IPS DF 4.7 (cell line): ENCODE data around the gene CCL28.
"Not testable (repeated sequence)": the region's sequence is repeated elsewhere in the genome, so short reads cannot be mapped to it uniquely, and the experiment has no call there.

Source experiments
- DNase-seq: peaks from one replicate; pipeline ENCODE4 v3.0.0-alpha.2; 2013; ENCODE audit warnings: low spot score; ENCODE audit errors: extremely low read depth

CCL28 gene

GRCh38 chr5:43412156-43412555, at the start of gene CCL28:
Gene CCL28, minus strand, starts transcription at chr5:43412391. Its CDS starts 75 bp downstream, at chr5:43412316.
- no peak for DNase-seq

GRCh38 chr5:43461066-43461465, 48.9 kb upstream of the CCL28 start:
- DNase-seq, result no peak

GRCh38 chr5:43456556-43456955, 44.4 kb upstream of the CCL28 start:
- no peak for DNase-seq

GRCh38 chr5:43441575-43441974, 29.4 kb upstream of the CCL28 start:
- DNase-seq, result not testable (repeated sequence)

- DNase-seq, result no peak
Measured at GRCh38 chr5:43437062-43437660, 25.0 kb upstream of the CCL28 start.

- no peak for DNase-seq
Measured at GRCh38 chr5:43433382-43433781, 21.2 kb upstream of the CCL28 start.

GRCh38 chr5:43432486-43433375, 20.5 kb upstream of the CCL28 start:
- DNase-seq, result no peak

GRCh38 chr5:43429706-43430105, 17.5 kb upstream of the CCL28 start:
- no peak for DNase-seq

GRCh38 chr5:43429016-43429415, 16.8 kb upstream of the CCL28 start:
- no peak for DNase-seq

- no peak for DNase-seq
Measured at GRCh38 chr5:43427306-43427705, 15.1 kb upstream of the CCL28 start.

- no peak for DNase-seq
Measured at GRCh38 chr5:43425983-43426382, 13.8 kb upstream of the CCL28 start.

- not testable (repeated sequence) for DNase-seq
Measured at GRCh38 chr5:43423086-43423485, 10.9 kb upstream of the CCL28 start.

GRCh38 chr5:43422143-43422542, 10.0 kb upstream of the CCL28 start:
- no peak for DNase-seq

GRCh38 chr5:43421450-43422133, 9.4 kb upstream of the CCL28 start:
- no peak for DNase-seq

GRCh38 chr5:43420241-43420640, 8.1 kb upstream of the CCL28 start:
- DNase-seq, result no peak

GRCh38 chr5:43418561-43418960, 6.4 kb upstream of the CCL28 start:
- DNase-seq, result no peak

- no peak for DNase-seq
Measured at GRCh38 chr5:43416803-43417394, 4.7 kb upstream of the CCL28 start.

- no peak for DNase-seq
Measured at GRCh38 chr5:43415935-43416802, 4.0 kb upstream of the CCL28 start.

- DNase-seq, result no peak
Measured at GRCh38 chr5:43413966-43414365, 1.8 kb upstream of the CCL28 start.

GRCh38 chr5:43412644-43413043, 453 bp upstream of the CCL28 start:
- DNase-seq, result no peak

- no peak for DNase-seq
Measured at GRCh38 chr5:43411495-43411894, 696 bp downstream of the CCL28 start.
